ENCODE results near the gene DRAXIN. TPM values are rescaled to one million over a fixed set of nuclear protein-coding genes. Genes with fewer than 3 reads are reported as not detected.

The DRAXIN gene
- total RNA-seq, 1 donor from 2014 or later: 0.21 TPM

DNA sequence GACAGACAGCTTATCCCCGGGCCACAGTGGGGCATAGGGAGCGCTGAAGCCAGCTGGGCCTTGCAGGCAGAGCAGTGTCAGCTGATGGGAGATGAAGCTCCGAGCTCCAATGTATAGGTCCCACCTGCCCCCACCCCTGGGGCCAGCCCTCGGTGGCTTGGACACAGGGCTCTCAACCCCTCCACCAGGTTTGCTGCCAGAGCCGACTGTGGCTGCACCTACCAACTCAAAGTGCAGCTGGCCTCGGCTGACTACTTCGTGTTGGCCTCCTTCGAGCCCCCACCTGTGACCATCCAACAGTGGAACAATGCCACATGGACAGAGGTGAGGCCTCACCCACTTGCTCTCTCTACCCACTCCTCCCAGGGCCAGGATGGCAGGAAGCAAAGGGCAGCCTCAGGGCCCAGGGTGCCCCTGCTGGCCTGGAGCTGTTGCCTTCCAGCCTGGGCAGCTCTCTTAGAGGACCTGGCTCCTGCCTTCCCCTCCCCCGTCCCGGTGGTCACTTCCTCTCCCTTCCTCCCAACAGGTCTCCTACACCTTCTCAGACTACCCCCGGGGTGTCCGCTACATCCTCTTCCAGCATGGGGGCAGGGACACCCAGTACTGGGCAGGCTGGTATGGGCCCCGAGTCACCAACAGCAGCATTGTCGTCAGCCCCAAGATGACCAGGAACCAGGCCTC lies 18.3 kb upstream of the DRAXIN start:
- TF ChIP-seq, protein P1, sequence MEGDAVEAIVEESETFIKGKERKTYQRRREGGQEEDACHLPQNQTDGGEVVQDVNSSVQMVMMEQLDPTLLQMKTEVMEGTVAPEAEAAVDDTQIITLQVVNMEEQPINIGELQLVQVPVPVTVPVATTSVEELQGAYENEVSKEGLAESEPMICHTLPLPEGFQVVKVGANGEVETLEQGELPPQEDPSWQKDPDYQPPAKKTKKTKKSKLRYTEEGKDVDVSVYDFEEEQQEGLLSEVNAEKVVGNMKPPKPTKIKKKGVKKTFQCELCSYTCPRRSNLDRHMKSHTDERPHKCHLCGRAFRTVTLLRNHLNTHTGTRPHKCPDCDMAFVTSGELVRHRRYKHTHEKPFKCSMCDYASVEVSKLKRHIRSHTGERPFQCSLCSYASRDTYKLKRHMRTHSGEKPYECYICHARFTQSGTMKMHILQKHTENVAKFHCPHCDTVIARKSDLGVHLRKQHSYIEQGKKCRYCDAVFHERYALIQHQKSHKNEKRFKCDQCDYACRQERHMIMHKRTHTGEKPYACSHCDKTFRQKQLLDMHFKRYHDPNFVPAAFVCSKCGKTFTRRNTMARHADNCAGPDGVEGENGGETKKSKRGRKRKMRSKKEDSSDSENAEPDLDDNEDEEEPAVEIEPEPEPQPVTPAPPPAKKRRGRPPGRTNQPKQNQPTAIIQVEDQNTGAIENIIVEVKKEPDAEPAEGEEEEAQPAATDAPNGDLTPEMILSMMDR (IDR thresholded peaks at IDR 0.05): no peak
- peak; percentile 82 for DNase-seq (ENCODE audit: extremely low spot score, unreplicated experiment)

DNA sequence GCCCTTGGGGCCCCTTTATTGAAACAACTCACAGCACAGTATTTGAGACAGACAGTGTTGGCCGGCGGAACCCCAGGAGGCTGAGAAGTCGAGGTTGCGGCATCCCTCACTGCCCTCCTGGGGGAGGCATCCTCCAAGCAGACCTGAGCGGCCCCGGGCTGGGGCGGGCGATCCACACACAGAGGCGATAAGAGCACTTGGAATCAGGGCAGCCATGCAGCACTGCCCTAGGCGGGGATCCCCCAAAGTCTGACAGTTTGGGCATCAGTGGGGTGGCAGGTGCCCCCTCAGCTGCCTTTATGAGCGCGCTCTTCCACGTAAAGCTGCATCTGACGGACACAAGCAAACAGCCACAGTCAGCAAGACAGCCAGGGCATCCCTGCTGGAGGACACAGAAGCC lies 17.0 kb upstream of the DRAXIN start:
- H3K9me3 Mint-ChIP-seq (ENCODE audit: unreplicated experiment): no peaks in the 10 kb centered on the region
- no peaks in the 10 kb centered on the region for H3K27me3 Mint-ChIP-seq (ENCODE audit: unreplicated experiment)
- H3K36me3 Mint-ChIP-seq (ENCODE audit: unreplicated experiment): peaks cover 8% of the 10 kb centered on the region
- no peak overlapping the region for H3K4me3 Mint-ChIP-seq (ENCODE audit: unreplicated experiment)
- TF ChIP-seq, protein P1 (IDR thresholded peaks at IDR 0.05): no peak
- peaks cover 7% of the 10 kb centered on the region for H3K4me1 Mint-ChIP-seq (ENCODE audit: unreplicated experiment)
- no peak for DNase-seq (ENCODE audit: extremely low spot score, unreplicated experiment)
- no peak overlapping the region for H3K27ac Mint-ChIP-seq (ENCODE audit: unreplicated experiment)

More for the DNA sequence above, 18.3 kb upstream of the DRAXIN start:
- peaks cover 11% of the 10 kb centered on the region for H3K36me3 Mint-ChIP-seq (ENCODE audit: unreplicated experiment)
- H3K4me1 Mint-ChIP-seq (ENCODE audit: unreplicated experiment): no peaks in the 10 kb centered on the region
- H3K27ac Mint-ChIP-seq (ENCODE audit: unreplicated experiment): no peak overlapping the region
- H3K27me3 Mint-ChIP-seq (ENCODE audit: unreplicated experiment): no peaks in the 10 kb centered on the region
- H3K9me3 Mint-ChIP-seq (ENCODE audit: unreplicated experiment): no peaks in the 10 kb centered on the region
- no peak overlapping the region for H3K4me3 Mint-ChIP-seq (ENCODE audit: unreplicated experiment)

DNA sequence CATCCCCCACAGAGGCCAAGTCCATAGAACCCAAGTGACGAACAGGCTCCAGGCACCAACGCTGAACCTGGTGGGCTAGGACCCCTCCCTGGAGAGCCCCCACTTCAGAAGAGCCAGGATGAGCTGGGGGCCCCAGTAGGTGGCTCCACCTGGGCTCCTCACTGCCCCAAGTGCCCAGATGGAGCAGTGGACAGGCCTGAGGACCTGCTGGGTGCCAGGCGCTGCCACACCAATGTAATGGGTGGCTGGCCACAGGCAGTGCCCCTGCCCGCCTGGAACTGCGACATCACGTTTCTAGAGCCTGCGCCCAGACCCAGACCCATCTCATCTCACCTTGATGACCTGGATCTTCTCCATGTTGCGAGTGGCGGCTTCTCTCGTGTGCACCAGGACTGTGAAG lies 16.2 kb upstream of the DRAXIN start:
- TF ChIP-seq, protein P1 (IDR thresholded peaks at IDR 0.05): no peak
- Mint-ChIP-seq H3K4me3 (ENCODE audit: unreplicated experiment) (no peak overlapping the region), H3K27me3 (ENCODE audit: unreplicated experiment) (no peaks in the 10 kb centered on the region), H3K36me3 (ENCODE audit: unreplicated experiment) (peaks cover 8% of the 10 kb centered on the region), H3K9me3 (ENCODE audit: unreplicated experiment) (no peaks in the 10 kb centered on the region), H3K4me1 (ENCODE audit: unreplicated experiment) (peaks cover 12% of the 10 kb centered on the region), H3K27ac (ENCODE audit: unreplicated experiment) (no peak overlapping the region)
- DNase-seq (ENCODE audit: extremely low spot score, unreplicated experiment): no peak

DNA sequence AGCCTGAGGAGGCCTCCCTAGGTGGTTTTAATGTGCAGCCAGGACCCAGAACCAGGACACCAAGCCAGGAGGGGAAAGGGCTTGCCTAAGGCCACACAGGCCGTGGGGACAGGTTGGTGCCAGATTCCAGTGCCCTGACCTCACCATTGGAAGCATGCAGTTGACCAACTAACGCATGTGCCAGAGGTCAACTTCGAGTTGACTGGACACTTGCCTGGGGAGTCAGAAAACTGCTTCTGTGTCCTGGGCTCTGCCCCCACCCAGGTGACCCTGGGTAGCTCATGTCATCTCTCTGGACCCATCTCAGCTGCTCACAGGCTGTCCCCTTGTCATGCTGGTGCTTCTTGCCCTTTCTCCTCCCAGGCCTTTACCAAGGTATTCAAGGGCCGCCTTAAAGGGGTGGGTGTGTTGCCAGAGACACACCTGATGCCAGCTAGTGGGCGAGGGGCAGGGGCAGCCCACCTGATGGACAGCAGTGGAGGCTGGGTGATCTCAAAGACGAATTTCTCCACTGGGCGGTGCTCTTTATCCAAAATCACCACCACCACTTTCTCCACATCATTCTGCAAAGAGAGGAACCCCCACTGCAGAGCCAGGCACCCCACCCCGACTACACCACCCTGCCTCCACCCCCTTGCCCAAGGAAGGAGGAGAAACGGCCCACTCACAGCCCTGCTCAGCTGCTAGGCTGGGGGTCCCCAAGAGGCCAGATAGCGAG lies 15.0 kb upstream of the DRAXIN start:
- Mint-ChIP-seq H3K9me3 (ENCODE audit: unreplicated experiment) (no peaks in the 10 kb centered on the region), H3K4me3 (ENCODE audit: unreplicated experiment) (no peak overlapping the region), H3K27me3 (ENCODE audit: unreplicated experiment) (no peaks in the 10 kb centered on the region), H3K36me3 (ENCODE audit: unreplicated experiment) (peaks cover 8% of the 10 kb centered on the region), H3K4me1 (ENCODE audit: unreplicated experiment) (peaks cover 14% of the 10 kb centered on the region), H3K27ac (ENCODE audit: unreplicated experiment) (no peak overlapping the region)
- TF ChIP-seq, protein P1 (IDR thresholded peaks at IDR 0.05): no peak
- DNase-seq (ENCODE audit: extremely low spot score, unreplicated experiment): peak; percentile 74

DNA sequence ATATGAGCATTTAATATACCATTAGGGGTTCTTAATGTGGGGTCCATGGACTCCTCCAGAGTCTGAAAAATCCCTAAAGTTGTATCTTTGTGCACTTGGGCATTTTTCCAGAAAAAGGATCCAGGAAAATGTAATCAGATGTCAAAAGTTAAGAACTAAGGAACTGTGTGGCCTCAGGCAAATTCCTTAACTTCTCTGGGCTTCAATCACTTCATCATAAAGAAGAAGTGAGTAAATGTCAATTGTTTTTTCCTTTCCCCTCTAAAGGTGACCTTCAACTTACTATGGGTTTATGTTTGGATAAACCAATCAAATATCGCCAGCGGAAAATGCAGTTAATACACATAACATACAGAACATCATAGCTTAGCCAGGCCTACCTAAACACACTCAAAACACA lies 13.1 kb upstream of the DRAXIN start:
- no peak for DNase-seq (ENCODE audit: extremely low spot score, unreplicated experiment)
- Mint-ChIP-seq H3K36me3 (ENCODE audit: unreplicated experiment) (peaks cover 6% of the 10 kb centered on the region), H3K9me3 (ENCODE audit: unreplicated experiment) (no peaks in the 10 kb centered on the region), H3K4me1 (ENCODE audit: unreplicated experiment) (peaks cover 21% of the 10 kb centered on the region), H3K4me3 (ENCODE audit: unreplicated experiment) (no peak overlapping the region), H3K27me3 (ENCODE audit: unreplicated experiment) (no peaks in the 10 kb centered on the region), H3K27ac (ENCODE audit: unreplicated experiment) (no peak overlapping the region)
- TF ChIP-seq, protein P1 (IDR thresholded peaks at IDR 0.05): no peak
